Peyer's patch (tissue), 4 donors: ENCODE data around the gene CLBA1.

Experiments used
- CTCF ChIP-seq, 6 experiments: fragments of 450-650 bp in 4 of 6; fragments of 200-600 bp in 2 of 6; sonication (generic) in 1 of 6; IDR thresholded peaks; one replicate each; pipeline ENCODE4 v1.5.1; 2017 to 2019; ENCODE audit warnings: antibody characterized with exemption in 6 of 6, mild to moderate bottlenecking in 3 of 6, moderate library complexity in 1 of 6
- POLR2A ChIP-seq, 2 donors: fragments of 450-650 bp; IDR thresholded peaks; one replicate each; pipeline ENCODE4 v1.5.1; 2017; ENCODE audit warnings: antibody characterized with exemption in 2 of 2, mild to moderate bottlenecking in 2 of 2, moderate library complexity in 2 of 2

- TF ChIP-seq CTCF (IDR thresholded peaks at IDR 0.05), result no peak
- TF ChIP-seq POLR2A (IDR thresholded peaks at IDR 0.05), result no peak
Measured at GRCh38 chr14:104969741-104970230, 15.8 kb upstream of the CLBA1 start.
